A549 (cell line): ENCODE results near the gene CAMK1. TPM values are rescaled to one million over a fixed set of nuclear protein-coding genes. Genes with fewer than 3 reads are reported as not detected.
"Not testable (repeated sequence)": the region's sequence is repeated elsewhere in the genome, so short reads cannot be mapped to it uniquely, and the experiment has no call there.

Experiments used
- ATAC-seq, 2 experiments: fragments of 200-7000 bp in 1 of 2; fragments of >200 bp in 1 of 2; cut with Nextera tagmentation in 1 of 2; cut with Tn5 transposase in 1 of 2; 3 replicates each; pipeline versions ENCODE4 v1.8.0 to v1.9.1; 2018 to 2020; ENCODE audit warnings: mild to moderate bottlenecking in 1 of 2, moderate library complexity in 1 of 2
- CTCF ChIA-PET: fragments of 300-600 bp; sonication (Branson Sonifier 250); formaldehyde crosslinking; extraction: SDS; loops from one replicate; lab custom pipeline; 2021; ENCODE audit warnings: antibody characterized with exemption, inconsistent platforms; lab: Yijun Ruan, JAX
- POLR2A ChIA-PET: fragments of 350-600 bp; formaldehyde crosslinking; extraction: SDS; loops from one replicate; lab custom pipeline; 2021; ENCODE audit warnings: antibody characterized with exemption, inconsistent platforms; lab: Yijun Ruan, JAX
- DNase-seq, 2 experiments: peaks; one replicate each; pipeline versions ENCODE4 v3.0.0 to v3.0.0-alpha.2; 2011 to 2016; ENCODE audit warnings: low read depth in 1 of 2, low spot score in 1 of 2
- FAIRE-seq: peaks from 2 replicates; lab custom pipeline; 2011; peaks lifted over from hg19 to GRCh38; lab: Jason Lieb, UNC
- H3K27ac ChIP-seq, 2 experiments: fragments of >200 bp; sonication (Bioruptor Twin); formaldehyde crosslinking; 3 replicates each; pipeline ENCODE4 v1.5.1; 2016 to 2017
- H3K4me1 ChIP-seq: fragments of >200 bp; sonication (Bioruptor Twin); formaldehyde crosslinking; 3 replicates; pipeline ENCODE4 v1.6.1; 2016
- H3K4me2 ChIP-seq: fragments of >200 bp; sonication (Bioruptor Twin); formaldehyde crosslinking; 3 replicates; pipeline ENCODE4 v1.6.1; 2016
- H3K4me3 ChIP-seq: fragments of >200 bp; sonication (Bioruptor Twin); formaldehyde crosslinking; 3 replicates; pipeline ENCODE4 v1.5.1; 2016
- H3K9me3 ChIP-seq: fragments of >200 bp; sonication (Bioruptor Twin); formaldehyde crosslinking; 3 replicates; pipeline ENCODE4 v1.6.1; 2016
- CEBPB ChIP-seq, 2 experiments: fragments of >200 bp in 1 of 2; sonication (Bioruptor Twin) in 1 of 2; formaldehyde crosslinking in 1 of 2; IDR thresholded peaks; 2 replicates each; pipeline ENCODE4 v1.6.1; 2012 to 2016
- CHD4 ChIP-seq: fragments of 200-600 bp; sonication (generic); IDR thresholded peaks from 2 replicates; pipeline ENCODE4 v1.6.1; 2016; ENCODE audit warnings: antibody characterized with exemption, mild to moderate bottlenecking, borderline replicate concordance
- EHF ChIP-seq: fragments of 250-450 bp; sonication (Bioruptor Pico); IDR thresholded peaks from 2 replicates; pipeline ENCODE4 v1.5.0; 2020; ENCODE audit warnings: mild to moderate bottlenecking
- FOSB ChIP-seq: fragments of 250-450 bp; sonication (Bioruptor Pico); IDR thresholded peaks from 2 replicates; pipeline ENCODE4 v1.5.0; 2020; ENCODE audit warnings: mild to moderate bottlenecking, moderate library complexity
- FOXS1 ChIP-seq: fragments of 250-450 bp; sonication (Bioruptor Pico); IDR thresholded peaks from 2 replicates; pipeline ENCODE4 v1.5.0; 2020; ENCODE audit warnings: mild to moderate bottlenecking, moderate library complexity
- GATA3 ChIP-seq: IDR thresholded peaks from 2 replicates; pipeline ENCODE4 v1.6.1; 2012; ENCODE audit warnings: borderline replicate concordance
- HDAC2 ChIP-seq: fragments of 200-600 bp; sonication (generic); IDR thresholded peaks from 2 replicates; pipeline ENCODE4 v1.6.1; 2016
- HEYL ChIP-seq: fragments of 250-450 bp; sonication (Bioruptor Pico); IDR thresholded peaks from 2 replicates; pipeline ENCODE4 v1.8.0; 2021; ENCODE audit warnings: mild to moderate bottlenecking, moderate library complexity
- JUN ChIP-seq, 2 experiments: fragments of >200 bp; sonication (Bioruptor Twin); formaldehyde crosslinking; IDR thresholded peaks; 2 replicates in 1 of 2; 3 replicates in 1 of 2; pipeline ENCODE4 v1.6.1; 2016 to 2017
- KDM1A ChIP-seq: fragments of 200-600 bp; sonication (generic); IDR thresholded peaks from 2 replicates; pipeline ENCODE4 v1.6.1; 2016; ENCODE audit warnings: low read depth, mild to moderate bottlenecking
- KDM5A ChIP-seq: fragments of 200-600 bp; sonication (generic); IDR thresholded peaks from 2 replicates; pipeline ENCODE4 v1.6.1; 2016; ENCODE audit warnings: antibody characterized with exemption, mild to moderate bottlenecking
- MAFK ChIP-seq: fragments of 450-650 bp; IDR thresholded peaks from 2 replicates; pipeline ENCODE4 v1.6.1; 2014; ENCODE audit not compliant: partially characterized antibody
- MAZ ChIP-seq: fragments of 150-350 bp; IDR thresholded peaks from 2 replicates; pipeline ENCODE4 v1.6.1; 2014; ENCODE audit warnings: antibody characterized with exemption, low read depth, low read length, borderline replicate concordance
- NPAS2 ChIP-seq: fragments of 250-450 bp; sonication (Bioruptor Pico); IDR thresholded peaks from 2 replicates; pipeline ENCODE4 v1.8.0; 2022; ENCODE audit warnings: mild to moderate bottlenecking, moderate library complexity, borderline replicate concordance
- NR3C1 ChIP-seq: fragments of >200 bp; sonication (Bioruptor Twin); formaldehyde crosslinking; IDR thresholded peaks from 3 replicates; pipeline ENCODE4 v1.6.1; 2017
- WGBS: methylation state at CpG from one replicate; pipeline ENCODE4 v1.1.6; 2017; ENCODE audit errors: missing lambda C conversion rate; 5-methylcytosine and 5-hydroxymethylcytosine counted together
- polyA plus RNA-seq, 4 experiments: library from polyadenylated mRNA; depleted of rRNA in 3 of 4; stranded (reverse); fragments of >200 nt; fragmentation: RNase III in 1 of 4; extraction: RNeasy Plus Mini Kit Qiagen cat#74134 plus additional on column Dnase treatment in 1 of 4; gene quantifications; 2 replicates in 3 of 4; 3 replicates in 1 of 4; pipeline ENCODE4 v1.2.3, GENCODE V29; 2011 to 2017
- TF ChIP-seq, protein P1 (sequence below): fragments of 250-450 bp; sonication (Bioruptor Pico); IDR thresholded peaks from 2 replicates; pipeline ENCODE4 v1.5.0; 2021; ENCODE audit warnings: mild to moderate bottlenecking, moderate library complexity, borderline replicate concordance
- TF ChIP-seq, protein P2 (sequence below): IDR thresholded peaks from 2 replicates; pipeline ENCODE4 v1.6.1; 2012
- TF ChIP-seq, protein P3 (sequence below): IDR thresholded peaks from 2 replicates; pipeline ENCODE4 v1.6.1; 2012; ENCODE audit warnings: low read depth, borderline replicate concordance
- TF ChIP-seq, protein P4 (sequence below): fragments of 450-650 bp; IDR thresholded peaks from 2 replicates; pipeline ENCODE4 v1.6.1; 2014; ENCODE audit warnings: antibody characterized with exemption
- TF ChIP-seq, protein P5 (sequence below): fragments of 150-350 bp; IDR thresholded peaks from 2 replicates; pipeline ENCODE4 v1.6.1; 2014; ENCODE audit warnings: low read depth, mild to moderate bottlenecking, low read length

CAMK1 gene
- polyA plus RNA-seq, 2 of the 4 experiments (the other 2 are of a cell fraction), result 13.5 to 15.6 TPM

DNA sequence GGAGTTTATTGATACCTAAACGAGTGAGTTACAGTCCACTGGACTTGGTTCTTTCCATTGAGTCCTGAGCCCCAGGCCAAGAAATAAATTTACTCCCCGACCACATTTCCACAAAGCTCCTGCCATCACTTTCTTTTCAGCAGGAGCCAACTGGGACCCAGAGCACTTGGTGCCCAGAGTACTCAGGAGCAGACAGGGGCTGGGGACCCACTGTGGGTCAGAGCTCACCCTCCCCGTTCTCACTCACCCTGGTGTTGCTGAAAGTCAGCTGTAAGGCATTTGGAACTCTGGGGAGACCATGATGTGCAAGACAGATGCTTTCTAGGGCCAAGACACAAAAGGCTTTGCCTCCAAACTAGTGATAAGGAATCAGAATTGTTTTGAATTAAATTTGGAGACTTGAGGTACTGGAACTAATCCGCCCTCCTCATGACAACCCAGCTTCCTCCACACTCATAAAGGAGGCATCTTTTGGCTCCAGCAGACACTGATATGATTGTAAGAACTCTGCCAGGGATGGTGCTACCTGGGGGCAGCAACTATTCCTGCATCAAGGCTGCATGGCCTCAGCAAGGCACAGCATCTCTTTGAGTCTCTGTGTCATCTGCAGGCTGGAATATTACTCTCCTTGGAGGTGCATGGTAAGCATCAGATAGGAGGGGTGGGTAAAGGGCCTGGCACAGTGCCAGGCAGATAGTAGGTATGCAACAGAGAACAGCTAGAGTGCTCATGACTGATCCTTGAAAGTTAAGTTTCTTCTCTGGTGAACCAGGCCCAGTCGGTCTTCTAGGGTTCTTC lies 7.3 kb upstream of the CAMK1 start:
- Histone ChIP-seq H3K4me2 (no peak overlapping the region), H3K27ac (no peak overlapping the region), H3K4me1 (no peaks in the 10 kb centered on the region), H3K4me3 (no peak overlapping the region), H3K9me3 (no peaks in the 10 kb centered on the region)
- FAIRE-seq (no peak), ATAC-seq (no peak), DNase-seq (no peak)
- WGBS, result 55% methylated on average over 5 of the region's 5 CpGs
- CTCF ChIA-PET, result interaction anchor here (0.7 to 2.1 kb wide), 5 partner anchors 11 to 169 kb away, joined by 3 to 6 read pairs (median 3); no protein-coding TSS in a partner anchor
- TF ChIP-seq KDM5A, result no peak
- TF ChIP-seq, protein P1, sequence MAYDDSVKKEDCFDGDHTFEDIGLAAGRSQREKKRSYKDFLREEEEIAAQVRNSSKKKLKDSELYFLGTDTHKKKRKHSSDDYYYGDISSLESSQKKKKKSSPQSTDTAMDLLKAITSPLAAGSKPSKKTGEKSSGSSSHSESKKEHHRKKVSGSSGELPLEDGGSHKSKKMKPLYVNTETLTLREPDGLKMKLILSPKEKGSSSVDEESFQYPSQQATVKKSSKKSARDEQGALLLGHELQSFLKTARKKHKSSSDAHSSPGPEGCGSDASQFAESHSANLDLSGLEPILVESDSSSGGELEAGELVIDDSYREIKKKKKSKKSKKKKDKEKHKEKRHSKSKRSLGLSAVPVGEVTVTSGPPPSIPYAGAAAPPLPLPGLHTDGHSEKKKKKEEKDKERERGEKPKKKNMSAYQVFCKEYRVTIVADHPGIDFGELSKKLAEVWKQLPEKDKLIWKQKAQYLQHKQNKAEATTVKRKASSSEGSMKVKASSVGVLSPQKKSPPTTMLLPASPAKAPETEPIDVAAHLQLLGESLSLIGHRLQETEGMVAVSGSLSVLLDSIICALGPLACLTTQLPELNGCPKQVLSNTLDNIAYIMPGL, result no peak
- TF ChIP-seq, protein P2, sequence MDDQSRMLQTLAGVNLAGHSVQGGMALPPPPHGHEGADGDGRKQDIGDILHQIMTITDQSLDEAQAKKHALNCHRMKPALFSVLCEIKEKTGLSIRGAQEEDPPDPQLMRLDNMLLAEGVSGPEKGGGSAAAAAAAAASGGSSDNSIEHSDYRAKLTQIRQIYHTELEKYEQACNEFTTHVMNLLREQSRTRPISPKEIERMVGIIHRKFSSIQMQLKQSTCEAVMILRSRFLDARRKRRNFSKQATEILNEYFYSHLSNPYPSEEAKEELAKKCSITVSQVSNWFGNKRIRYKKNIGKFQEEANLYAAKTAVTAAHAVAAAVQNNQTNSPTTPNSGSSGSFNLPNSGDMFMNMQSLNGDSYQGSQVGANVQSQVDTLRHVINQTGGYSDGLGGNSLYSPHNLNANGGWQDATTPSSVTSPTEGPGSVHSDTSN, result no peak
- TF ChIP-seq JUN (IDR thresholded peaks at IDR 0.05), result no peak
- POLR2A ChIA-PET, result interaction anchor here (1.2 kb wide), 1 partner anchor 14 kb away, joined by 3 read pairs; no protein-coding TSS in a partner anchor

DNA sequence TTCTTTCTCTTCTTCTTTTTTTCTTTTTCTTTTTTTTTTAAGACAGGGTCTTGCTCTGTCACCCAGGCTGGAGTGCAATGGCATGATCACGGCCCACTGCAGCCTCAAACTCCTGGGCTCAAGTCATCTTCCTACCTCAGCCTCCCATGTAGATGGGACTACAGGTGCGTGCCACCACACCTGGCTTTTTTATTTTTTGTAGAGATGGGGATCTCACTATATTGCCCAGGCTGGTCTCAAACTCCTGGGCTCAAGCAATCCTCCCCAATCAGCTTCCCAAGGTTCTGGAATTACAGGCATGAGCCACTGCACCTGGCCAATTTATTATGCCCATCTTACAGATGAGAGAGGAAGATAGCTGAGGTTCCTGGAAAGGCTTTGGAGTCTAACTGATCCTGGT lies 1.3 kb upstream of the CAMK1 start:
- DNase-seq, H3K4me3 ChIP-seq, H3K9me3 ChIP-seq, FAIRE-seq, ATAC-seq, H3K27ac ChIP-seq, POLR2A ChIA-PET: not testable (repeated sequence)
- WGBS, result 98% methylated on average over 2 of the region's 2 CpGs
- peak overlapping the region; percentile 98; the same call in 2 of the 3 replicates for H3K4me2 ChIP-seq
- CTCF ChIA-PET, result interaction anchor here (0.6 to 1.8 kb wide), 5 partner anchors 20 to 421 kb away, joined by 3 to 5 read pairs (median 3); partner anchors contain the start of gene OGG1
- H3K4me1 ChIP-seq, result peaks cover 27% of the 10 kb centered on the region

DNA sequence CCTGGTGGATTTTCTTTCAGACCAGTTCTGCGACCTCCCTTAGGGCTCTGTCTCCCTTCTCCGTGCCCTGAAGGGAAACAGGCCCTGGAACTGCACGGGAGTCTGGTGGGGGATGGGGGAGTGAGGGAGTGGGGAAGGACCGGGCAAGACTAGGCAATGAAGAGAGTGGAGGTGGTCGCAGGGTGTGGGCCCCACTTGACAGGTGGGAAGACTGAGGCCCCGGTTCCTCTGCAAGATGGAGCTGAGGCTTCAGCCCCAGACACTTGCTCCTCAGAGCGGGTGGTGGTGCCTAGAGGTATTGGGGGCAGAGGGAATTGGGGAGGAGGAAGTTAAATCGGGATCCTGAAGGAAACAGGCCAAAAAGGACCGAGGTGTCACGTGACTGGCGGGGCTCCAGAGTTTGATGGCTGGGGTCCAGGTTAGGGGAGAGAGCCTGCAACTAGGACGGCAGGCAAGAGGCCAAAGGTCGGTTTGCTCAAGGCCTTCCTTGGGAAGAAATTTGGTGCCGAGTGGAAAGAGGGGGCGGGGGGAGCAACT lies 597 bp upstream of the CAMK1 start:
- FAIRE-seq (no peak), ATAC-seq (peak in 1 of 2 experiments; percentile 4; a peak in 3 of 6 replicates), DNase-seq (peak in 1 of 2 experiments; percentile 43)
- Histone ChIP-seq H3K9me3 (no peaks in the 10 kb centered on the region), H3K4me3 (peak overlapping the region; percentile 74), H3K4me1 (peaks cover 27% of the 10 kb centered on the region), H3K27ac (peak overlapping the region; percentile 92 to 95), H3K4me2 (peak overlapping the region; percentile 98)
- ChIA-PET CTCF (interaction anchor here (0.7 to 2.7 kb wide), 4 partner anchors 20 to 75 kb away, joined by 3 to 20 read pairs (median 3); partner anchors contain the start of gene OGG1), POLR2A (interaction anchor here (0.9 to 1.3 kb wide), 2 partner anchors 21 to 22 kb away, joined by 3 to 10 read pairs; partner anchors contain the start of genes ARPC4, OGG1 and TADA3)
- TF ChIP-seq MAFK (no peak), NPAS2 (CRISPR knock-in tag) (no peak), HDAC2 (0 out of 2 replicates have a peak, but pooled peaks have one; percentile 69), NR3C1 (no peak), KDM1A (peak; percentile 94), CEBPB (IDR thresholded peaks at IDR 0.05) (no peak), GATA3 (no peak), CHD4 (peak; percentile 86), MAZ (no peak), HEYL (CRISPR knock-in tag) (no peak), FOXS1 (CRISPR knock-in tag) (no peak), EHF (CRISPR knock-in tag) (no peak), FOSB (no peak)
- TF ChIP-seq, protein P3, sequence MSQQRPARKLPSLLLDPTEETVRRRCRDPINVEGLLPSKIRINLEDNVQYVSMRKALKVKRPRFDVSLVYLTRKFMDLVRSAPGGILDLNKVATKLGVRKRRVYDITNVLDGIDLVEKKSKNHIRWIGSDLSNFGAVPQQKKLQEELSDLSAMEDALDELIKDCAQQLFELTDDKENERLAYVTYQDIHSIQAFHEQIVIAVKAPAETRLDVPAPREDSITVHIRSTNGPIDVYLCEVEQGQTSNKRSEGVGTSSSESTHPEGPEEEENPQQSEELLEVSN, result no peak
- TF ChIP-seq, protein P4, sequence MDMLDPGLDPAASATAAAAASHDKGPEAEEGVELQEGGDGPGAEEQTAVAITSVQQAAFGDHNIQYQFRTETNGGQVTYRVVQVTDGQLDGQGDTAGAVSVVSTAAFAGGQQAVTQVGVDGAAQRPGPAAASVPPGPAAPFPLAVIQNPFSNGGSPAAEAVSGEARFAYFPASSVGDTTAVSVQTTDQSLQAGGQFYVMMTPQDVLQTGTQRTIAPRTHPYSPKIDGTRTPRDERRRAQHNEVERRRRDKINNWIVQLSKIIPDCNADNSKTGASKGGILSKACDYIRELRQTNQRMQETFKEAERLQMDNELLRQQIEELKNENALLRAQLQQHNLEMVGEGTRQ, result peak; percentile 75
- TF ChIP-seq, protein P5, sequence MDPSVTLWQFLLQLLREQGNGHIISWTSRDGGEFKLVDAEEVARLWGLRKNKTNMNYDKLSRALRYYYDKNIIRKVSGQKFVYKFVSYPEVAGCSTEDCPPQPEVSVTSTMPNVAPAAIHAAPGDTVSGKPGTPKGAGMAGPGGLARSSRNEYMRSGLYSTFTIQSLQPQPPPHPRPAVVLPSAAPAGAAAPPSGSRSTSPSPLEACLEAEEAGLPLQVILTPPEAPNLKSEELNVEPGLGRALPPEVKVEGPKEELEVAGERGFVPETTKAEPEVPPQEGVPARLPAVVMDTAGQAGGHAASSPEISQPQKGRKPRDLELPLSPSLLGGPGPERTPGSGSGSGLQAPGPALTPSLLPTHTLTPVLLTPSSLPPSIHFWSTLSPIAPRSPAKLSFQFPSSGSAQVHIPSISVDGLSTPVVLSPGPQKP, result no peak
- 39% methylated on average over 15 of the region's 15 CpGs for WGBS
